Fibroblast of the aortic adventitia (primary cell): ENCODE data around the gene TNRC6C. TPM values are rescaled to one million over a fixed set of nuclear protein-coding genes. Genes with fewer than 3 reads are reported as not detected.

Experiments
- DNase-seq: peaks from one replicate; pipeline ENCODE4 v3.0.0-alpha.2; 2010; ENCODE audit warnings: low read depth
- H3K4me3 ChIP-seq: 2 replicates; pipeline ENCODE4 v1.5.1; 2011; ENCODE audit warnings: low read depth, mild to moderate bottlenecking, control low read depth, low read length, moderate library complexity
- total RNA-seq: library from RNA; depleted of rRNA; stranded (reverse); fragments of >200 nt; gene quantifications from 2 replicates; pipeline ENCODE4 v1.2.3, GENCODE V29; 2012; ENCODE audit warnings: low replicate concordance
- TF ChIP-seq, protein P1 (sequence below): IDR thresholded peaks from 2 replicates; pipeline ENCODE4 v1.5.1; 2011; ENCODE audit warnings: mild to moderate bottlenecking, low read length, control low read depth, inconsistent platforms; ENCODE audit not compliant: insufficient read depth

TNRC6C gene
- total RNA-seq, 1 donor, result 10.3 TPM

DNA sequence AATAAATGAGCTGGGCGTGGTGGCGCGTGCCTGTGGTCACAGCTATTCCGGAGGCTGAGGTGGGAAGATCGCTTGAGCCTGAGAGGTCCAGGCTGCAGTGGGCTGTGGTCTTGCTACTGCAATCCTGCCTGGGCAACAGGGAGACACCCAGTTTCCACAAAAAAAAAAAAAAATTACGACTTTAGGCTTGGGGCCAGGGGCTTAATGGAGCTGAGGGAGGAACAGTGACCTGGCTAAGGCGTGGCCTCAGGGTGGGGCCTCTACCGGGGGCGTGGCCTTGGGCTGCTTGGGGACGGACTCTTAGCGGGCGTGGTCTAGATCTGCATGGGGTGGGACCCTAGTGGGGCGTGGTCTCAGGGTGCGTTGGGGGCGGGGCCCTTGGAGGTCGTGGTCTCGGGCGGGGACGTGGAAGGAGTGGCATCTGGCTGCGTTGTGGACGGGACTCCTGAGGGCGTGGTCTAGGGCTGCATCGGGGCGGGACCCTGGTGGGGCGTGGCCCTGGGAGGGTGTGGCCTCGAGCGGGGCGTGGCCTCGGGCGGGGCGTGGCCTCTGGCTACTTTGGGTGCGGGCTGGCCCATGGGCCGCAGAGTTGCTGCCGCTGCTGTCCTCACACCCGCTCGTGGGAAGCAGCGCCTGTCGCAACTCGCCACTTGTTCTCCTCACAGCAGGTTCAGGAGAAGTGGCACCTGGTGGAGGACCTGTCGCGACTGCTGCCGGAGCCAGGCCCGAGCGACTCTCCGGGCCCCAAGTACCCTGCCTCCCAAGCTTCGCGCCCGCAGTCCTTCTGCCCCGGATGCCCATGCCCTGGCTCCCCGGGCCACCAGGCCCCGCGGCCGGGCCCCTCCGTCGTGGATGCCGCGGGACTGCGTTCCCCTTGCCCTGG is 181.9 kb downstream of the TNRC6C start:
- peak; percentile 33 for DNase-seq
- H3K4me3 ChIP-seq, result no peak overlapping the region
- TF ChIP-seq, protein P1, sequence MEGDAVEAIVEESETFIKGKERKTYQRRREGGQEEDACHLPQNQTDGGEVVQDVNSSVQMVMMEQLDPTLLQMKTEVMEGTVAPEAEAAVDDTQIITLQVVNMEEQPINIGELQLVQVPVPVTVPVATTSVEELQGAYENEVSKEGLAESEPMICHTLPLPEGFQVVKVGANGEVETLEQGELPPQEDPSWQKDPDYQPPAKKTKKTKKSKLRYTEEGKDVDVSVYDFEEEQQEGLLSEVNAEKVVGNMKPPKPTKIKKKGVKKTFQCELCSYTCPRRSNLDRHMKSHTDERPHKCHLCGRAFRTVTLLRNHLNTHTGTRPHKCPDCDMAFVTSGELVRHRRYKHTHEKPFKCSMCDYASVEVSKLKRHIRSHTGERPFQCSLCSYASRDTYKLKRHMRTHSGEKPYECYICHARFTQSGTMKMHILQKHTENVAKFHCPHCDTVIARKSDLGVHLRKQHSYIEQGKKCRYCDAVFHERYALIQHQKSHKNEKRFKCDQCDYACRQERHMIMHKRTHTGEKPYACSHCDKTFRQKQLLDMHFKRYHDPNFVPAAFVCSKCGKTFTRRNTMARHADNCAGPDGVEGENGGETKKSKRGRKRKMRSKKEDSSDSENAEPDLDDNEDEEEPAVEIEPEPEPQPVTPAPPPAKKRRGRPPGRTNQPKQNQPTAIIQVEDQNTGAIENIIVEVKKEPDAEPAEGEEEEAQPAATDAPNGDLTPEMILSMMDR, result no peak

DNA sequence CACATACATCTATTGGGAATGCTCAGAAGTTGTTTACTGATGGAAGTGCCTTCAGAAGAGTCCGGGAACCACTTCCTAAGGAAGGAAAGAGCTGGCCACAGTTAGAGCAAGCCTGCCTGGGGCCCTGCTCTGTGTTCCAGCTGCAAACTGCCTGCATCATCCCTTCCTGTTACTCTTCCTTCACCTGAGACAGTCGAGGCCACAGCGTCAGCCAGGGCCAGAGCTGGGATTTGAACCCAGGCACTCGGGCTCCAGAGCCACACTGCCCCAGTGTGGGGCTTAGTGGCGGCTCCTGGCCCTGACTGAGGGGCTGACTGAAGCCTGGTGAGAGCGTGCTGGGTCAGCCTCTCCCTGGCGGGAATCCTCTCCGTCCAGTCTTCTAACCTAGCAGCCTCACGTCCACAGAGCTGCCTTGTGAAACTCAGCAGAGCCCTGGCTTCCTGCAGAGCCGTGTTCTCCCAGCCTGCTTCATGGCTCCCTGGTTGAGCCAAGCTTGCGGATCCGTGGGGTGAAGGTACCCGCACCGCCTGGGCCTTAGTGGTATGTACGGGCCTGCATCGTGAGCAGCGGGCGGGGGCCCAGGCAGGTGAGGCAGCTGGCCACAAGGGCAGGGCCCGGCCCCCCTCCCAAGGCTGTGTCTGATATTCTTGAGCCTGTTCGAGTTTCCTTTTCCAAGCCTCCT is 183.1 kb downstream of the TNRC6C start:
- H3K4me3 ChIP-seq, result no peak overlapping the region
- TF ChIP-seq, protein P1, result no peak

DNA sequence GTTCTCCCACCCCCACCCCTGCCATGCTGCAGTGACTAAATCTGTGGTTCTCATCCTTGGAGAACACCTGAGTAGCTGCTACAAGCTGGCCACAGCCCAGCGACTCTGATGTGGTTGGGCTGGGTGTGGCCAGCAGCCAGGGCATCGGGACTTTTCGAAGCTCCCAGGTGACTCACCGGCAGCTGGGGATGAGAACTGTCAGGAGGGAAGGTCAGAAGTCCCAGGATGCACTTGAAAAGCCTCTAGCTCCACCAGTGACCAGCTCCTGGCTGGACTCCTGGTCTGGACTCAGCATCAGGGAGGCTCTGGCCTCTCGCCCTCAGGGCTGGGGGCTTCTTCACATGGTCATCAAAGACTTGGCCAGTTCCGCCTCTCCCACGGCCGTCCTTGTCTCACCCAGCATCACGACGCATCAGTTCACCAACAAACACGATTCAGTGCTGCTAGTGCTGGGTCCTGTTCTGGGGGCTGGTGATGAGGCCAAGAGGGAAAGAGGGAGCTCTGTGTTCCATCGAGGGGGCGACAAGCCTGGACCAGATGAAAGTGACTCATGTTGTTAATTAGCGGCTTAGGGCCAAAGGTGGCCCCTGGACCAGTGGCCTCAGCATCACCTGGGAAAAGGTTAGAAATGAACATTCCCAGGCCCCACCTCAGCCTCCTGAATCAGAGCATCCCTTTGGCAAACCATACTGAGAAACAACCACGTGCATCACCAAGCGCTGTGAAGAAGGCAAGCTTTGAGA is 183.8 kb downstream of the TNRC6C start:
- TF ChIP-seq, protein P1, result no peak
- H3K4me3 ChIP-seq, result no peak overlapping the region
- peak; percentile 42 for DNase-seq

More for the DNA sequence above, 183.1 kb downstream of the TNRC6C start:
- no peak for DNase-seq

DNA sequence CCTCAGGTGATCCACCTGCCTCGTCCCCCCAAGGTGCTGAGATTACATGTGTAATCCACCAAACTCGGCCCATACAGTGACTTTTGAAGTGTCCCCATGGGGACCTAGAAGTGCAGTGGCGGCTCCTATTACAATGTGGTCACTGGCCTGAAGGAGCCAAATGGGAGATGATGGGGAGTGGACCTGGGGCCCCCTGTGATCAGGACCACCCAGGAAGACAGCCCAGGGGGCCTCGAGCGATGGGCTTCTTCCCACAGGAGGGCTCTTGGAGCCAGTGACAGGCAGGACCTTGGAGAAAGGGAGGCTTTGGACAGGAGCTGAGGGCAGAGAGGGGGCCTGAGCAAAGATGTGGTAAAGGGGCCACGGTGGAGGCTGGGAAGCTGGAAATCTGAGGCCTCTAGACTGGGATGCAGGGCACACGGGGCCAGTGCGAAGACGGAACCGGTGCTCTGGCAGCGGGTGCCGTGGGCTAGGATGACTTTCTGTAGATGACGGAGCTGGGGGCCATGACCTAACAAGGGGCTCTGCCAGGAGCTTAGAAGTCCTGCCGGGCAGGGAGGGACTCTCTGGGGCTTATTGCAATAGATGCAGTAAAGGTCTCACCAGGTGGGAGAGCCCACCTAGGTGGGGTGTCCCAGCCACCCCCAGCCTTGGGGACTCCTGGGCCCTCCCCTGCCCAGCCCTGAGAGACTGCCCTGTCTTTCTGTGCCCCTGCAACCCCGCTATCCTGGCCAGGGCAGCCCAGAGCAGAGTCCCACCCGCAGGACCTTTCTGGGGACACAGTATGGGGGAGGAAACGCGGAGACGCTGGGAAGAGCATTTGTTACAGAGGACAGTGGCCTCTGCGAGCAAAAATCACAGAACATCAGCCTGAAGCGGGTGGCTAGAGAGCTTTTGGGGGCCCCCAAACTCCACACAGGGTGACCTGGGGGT is 185.0 kb downstream of the TNRC6C start:
- no peak for DNase-seq
- no peak overlapping the region for H3K4me3 ChIP-seq

DNA sequence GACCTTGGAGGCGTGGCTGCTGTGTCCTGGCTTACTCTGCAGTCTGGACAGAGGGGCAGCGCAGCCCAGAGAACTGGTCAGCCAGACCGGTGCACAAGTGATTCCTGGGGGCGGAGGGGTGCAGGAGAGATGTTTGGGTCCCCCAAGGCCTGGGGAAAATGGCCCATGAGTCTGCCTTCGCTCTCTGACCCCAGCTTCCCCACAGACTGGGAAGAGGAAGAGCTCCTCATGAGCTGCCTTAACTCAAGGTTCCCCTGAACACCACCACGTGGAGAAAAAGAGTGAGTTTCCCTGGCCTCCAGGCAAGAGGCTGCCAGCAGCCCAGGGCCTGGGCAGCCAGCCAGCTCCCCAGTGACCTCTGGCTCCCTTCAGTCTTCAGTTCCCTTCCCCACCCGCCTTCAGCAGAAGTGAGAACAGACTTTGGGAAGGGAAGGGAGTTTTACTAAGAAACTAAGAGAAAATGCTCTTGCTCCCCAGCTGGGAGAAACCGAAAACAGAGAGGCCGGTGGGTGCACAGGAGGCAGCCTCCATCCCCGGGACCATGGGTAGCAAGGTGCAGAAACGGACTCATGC is 185.7 kb downstream of the TNRC6C start:
- no peak overlapping the region for H3K4me3 ChIP-seq
- TF ChIP-seq, protein P1, result no peak
- peak; percentile 90 for DNase-seq

More for the DNA sequence above, 185.0 kb downstream of the TNRC6C start:
- TF ChIP-seq, protein P1, result no peak
